ENCODE results near the gene NCAM1. TPM values are rescaled to one million over a fixed set of nuclear protein-coding genes. Genes with fewer than 3 reads are reported as not detected.

NCAM1 gene
- total RNA-seq, 4 donors from 2014 or later, result 12.8 to 27.7 (median 15.7) TPM

- DNase-seq, result no peak
- no peak overlapping the region for H3K4me3 ChIP-seq
- H3K4me1 ChIP-seq, result no peaks in the 10 kb centered on the region
- H3K27ac ChIP-seq, result no peak overlapping the region
- ATAC-seq, result no peak
- in situ Hi-C loops (cut with MboI; ENCODE audit: low sequenced_read_pairs in 4 of 4) (no loop called here), intact Hi-C loops (cut with DNase I; ENCODE audit: low total_unique reads) (no loop called here)
- TF ChIP-seq CTCF (IDR thresholded peaks at IDR 0.05 in 4 of 5, conservative IDR thresholded peaks at IDR 0.05 in 1 of 5) (no peak), POLR2A (IDR thresholded peaks at IDR 0.05) (no peak)
- H3K36me3 ChIP-seq, result no peaks in the 10 kb centered on the region
- no peaks in the 10 kb centered on the region for H3K9me3 ChIP-seq
- H3K27me3 ChIP-seq, result no peaks in the 10 kb centered on the region
Observed at GRCh38 chr11:113248702-113249490, 287.7 kb downstream of the NCAM1 start.

- no peaks in the 10 kb centered on the region for H3K36me3 ChIP-seq
- H3K9me3 ChIP-seq, result no peaks in the 10 kb centered on the region
- DNase-seq (no peak), ATAC-seq (no peak)
- H3K4me3 ChIP-seq, result no peak overlapping the region
- H3K27ac ChIP-seq, result no peak overlapping the region
- H3K27me3 ChIP-seq, result no peaks in the 10 kb centered on the region
- intact Hi-C loops (cut with DNase I; ENCODE audit: low total_unique reads) (no loop called here), in situ Hi-C loops (cut with MboI; ENCODE audit: low sequenced_read_pairs in 4 of 4) (no loop called here)
- TF ChIP-seq CTCF (IDR thresholded peaks at IDR 0.05 in 4 of 5, conservative IDR thresholded peaks at IDR 0.05 in 1 of 5) (no peak), POLR2A (IDR thresholded peaks at IDR 0.05) (no peak)
- H3K4me1 ChIP-seq, result no peaks in the 10 kb centered on the region
Observed at GRCh38 chr11:113249491-113249763, 288.2 kb downstream of the NCAM1 start.

- intact Hi-C loops (cut with DNase I; ENCODE audit: low total_unique reads), result no loop called here
- H3K9me3 ChIP-seq, result no peaks in the 10 kb centered on the region
- no peaks in the 10 kb centered on the region for H3K4me1 ChIP-seq
- DNase-seq (no peak), ATAC-seq (no peak)
- no peaks in the 10 kb centered on the region for H3K27me3 ChIP-seq
- H3K27ac ChIP-seq, result no peak overlapping the region
- in situ Hi-C loops (cut with MboI; ENCODE audit: low sequenced_read_pairs in 4 of 4), result no loop called here
- no peaks in the 10 kb centered on the region for H3K36me3 ChIP-seq
- H3K4me3 ChIP-seq, result no peak overlapping the region
- no peak for TF ChIP-seq CTCF (IDR thresholded peaks at IDR 0.05 in 4 of 5, conservative IDR thresholded peaks at IDR 0.05 in 1 of 5)
- TF ChIP-seq POLR2A (IDR thresholded peaks at IDR 0.05), result no peak
Observed at GRCh38 chr11:113249786-113250185, 288.6 kb downstream of the NCAM1 start.

- intact Hi-C loops (cut with DNase I; ENCODE audit: low total_unique reads), result no loop called here
- in situ Hi-C loops (cut with MboI; ENCODE audit: low sequenced_read_pairs in 4 of 4), result no loop called here
- no peaks in the 10 kb centered on the region for H3K27me3 ChIP-seq
- DNase-seq (no peak), ATAC-seq (no peak)
- no peaks in the 10 kb centered on the region for H3K4me1 ChIP-seq
- TF ChIP-seq POLR2A (IDR thresholded peaks at IDR 0.05) (no peak), CTCF (IDR thresholded peaks at IDR 0.05 in 4 of 5, conservative IDR thresholded peaks at IDR 0.05 in 1 of 5) (no peak)
- H3K36me3 ChIP-seq, result no peaks in the 10 kb centered on the region
- H3K9me3 ChIP-seq, result no peaks in the 10 kb centered on the region
- H3K4me3 ChIP-seq, result no peak overlapping the region
- no peak overlapping the region for H3K27ac ChIP-seq
Observed at GRCh38 chr11:113251281-113251680, 290.1 kb downstream of the NCAM1 start.

GRCh38 chr11:113253406-113253805 lies 292.2 kb downstream of the NCAM1 start:
- ATAC-seq (no peak), DNase-seq (no peak)
- no peaks in the 10 kb centered on the region for H3K9me3 ChIP-seq
- H3K4me3 ChIP-seq, result no peak overlapping the region
- in situ Hi-C loops (cut with MboI; ENCODE audit: low sequenced_read_pairs in 4 of 4), result no loop called here
- intact Hi-C loops (cut with DNase I; ENCODE audit: low total_unique reads), result no loop called here
- no peak overlapping the region for H3K27ac ChIP-seq
- H3K36me3 ChIP-seq, result no peaks in the 10 kb centered on the region
- TF ChIP-seq CTCF (IDR thresholded peaks at IDR 0.05 in 4 of 5, conservative IDR thresholded peaks at IDR 0.05 in 1 of 5) (no peak), POLR2A (IDR thresholded peaks at IDR 0.05) (no peak)
- H3K4me1 ChIP-seq, result no peaks in the 10 kb centered on the region
- H3K27me3 ChIP-seq, result no peaks in the 10 kb centered on the region

Measured in gastrocnemius medialis (tissue), 4 donors.